ENCODE measurements around the gene RRAS. TPM values are rescaled to one million over a fixed set of nuclear protein-coding genes. Genes with fewer than 3 reads are reported as not detected.
A peak's percentile ranks its signal among the peaks of the same experiment; 100 is the strongest.

The RRAS gene
- 10 to 100 TPM; 12.2 to 14.4 TPM for total RNA-seq

DNA sequence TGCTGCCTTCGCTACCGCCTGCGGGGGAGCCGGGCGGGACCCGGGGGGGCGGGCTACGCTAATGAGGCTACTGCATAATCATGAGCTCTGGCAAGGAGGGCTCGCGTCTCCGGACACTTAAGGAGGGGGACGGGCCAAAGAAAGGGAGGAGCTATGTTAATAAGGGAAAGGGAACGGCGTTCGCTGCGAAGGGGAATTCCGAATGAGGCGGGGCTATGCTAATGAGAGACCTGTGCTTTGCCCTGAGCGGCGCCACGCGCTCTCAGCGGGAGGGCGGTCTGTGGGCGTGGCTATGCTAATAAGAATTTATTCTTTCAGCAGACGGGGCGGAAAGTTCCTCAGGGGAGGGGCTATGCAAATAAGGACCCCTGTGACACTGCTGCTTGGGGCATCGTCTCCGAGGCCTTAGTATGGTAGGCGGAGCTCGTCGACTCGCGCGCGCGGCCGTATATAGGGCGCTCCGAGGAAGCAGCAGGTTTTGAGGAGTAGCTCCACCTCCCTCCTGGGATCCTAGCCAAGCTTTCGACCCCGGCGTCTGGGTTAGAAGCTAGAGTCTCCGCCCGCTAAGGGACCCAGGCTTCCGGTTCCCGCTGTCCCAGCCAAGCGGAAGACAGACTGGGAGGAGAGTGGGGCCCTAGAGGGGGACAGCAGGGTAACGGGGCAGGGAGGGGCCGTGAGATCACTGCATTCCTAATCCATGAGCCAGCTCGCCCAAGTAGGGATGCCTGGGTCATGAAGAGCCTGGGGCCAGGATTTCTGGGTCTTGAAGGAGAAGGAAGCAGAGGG, at the start of gene RRAS:
TSS of gene RRAS (minus strand) at position 31 of the 786 bp plus-strand sequence. CDS start 45 bp downstream, outside the sequence.
- H3K4me3 Mint-ChIP-seq, result peak within 1 kb of the TSS; percentile 99
- H3K9me3 Mint-ChIP-seq, result no peaks in the 10 kb centered on the region
- intact Hi-C loops (cut with micrococcal nuclease), result loop anchor here (1.0 to 2.0 kb wide), 8 partner anchors 24 to 226 kb away; partner anchors contain the start of genes AP2A1, NOSIP, PNKP and PTOV1
- DNase-seq, result peak; percentile 100
- H3K36me3 Mint-ChIP-seq, result peaks cover 8% of the 10 kb centered on the region
- H3K27me3 Mint-ChIP-seq, result no peaks in the 10 kb centered on the region
- H3K4me1 Mint-ChIP-seq (ENCODE audit: low read depth), result peaks cover 50% of the 10 kb centered on the region
- H3K27ac Mint-ChIP-seq, result peak within 1 kb of the TSS; percentile 100
- POLR2A ChIA-PET, result interaction anchor here (0.5 to 3.4 kb wide), 12 partner anchors 25 to 257 kb away, joined by 3 to 48 read pairs (median 6); partner anchors contain the start of genes AP2A1, BCL2L12, FUZ and IL4I1
- CTCF ChIA-PET, result interaction anchor here (0.7 to 1.6 kb wide), 9 partner anchors 24 to 94 kb away, joined by 3 to 7 read pairs (median 5); partner anchors contain the start of genes PRMT1 and PRR12

DNA sequence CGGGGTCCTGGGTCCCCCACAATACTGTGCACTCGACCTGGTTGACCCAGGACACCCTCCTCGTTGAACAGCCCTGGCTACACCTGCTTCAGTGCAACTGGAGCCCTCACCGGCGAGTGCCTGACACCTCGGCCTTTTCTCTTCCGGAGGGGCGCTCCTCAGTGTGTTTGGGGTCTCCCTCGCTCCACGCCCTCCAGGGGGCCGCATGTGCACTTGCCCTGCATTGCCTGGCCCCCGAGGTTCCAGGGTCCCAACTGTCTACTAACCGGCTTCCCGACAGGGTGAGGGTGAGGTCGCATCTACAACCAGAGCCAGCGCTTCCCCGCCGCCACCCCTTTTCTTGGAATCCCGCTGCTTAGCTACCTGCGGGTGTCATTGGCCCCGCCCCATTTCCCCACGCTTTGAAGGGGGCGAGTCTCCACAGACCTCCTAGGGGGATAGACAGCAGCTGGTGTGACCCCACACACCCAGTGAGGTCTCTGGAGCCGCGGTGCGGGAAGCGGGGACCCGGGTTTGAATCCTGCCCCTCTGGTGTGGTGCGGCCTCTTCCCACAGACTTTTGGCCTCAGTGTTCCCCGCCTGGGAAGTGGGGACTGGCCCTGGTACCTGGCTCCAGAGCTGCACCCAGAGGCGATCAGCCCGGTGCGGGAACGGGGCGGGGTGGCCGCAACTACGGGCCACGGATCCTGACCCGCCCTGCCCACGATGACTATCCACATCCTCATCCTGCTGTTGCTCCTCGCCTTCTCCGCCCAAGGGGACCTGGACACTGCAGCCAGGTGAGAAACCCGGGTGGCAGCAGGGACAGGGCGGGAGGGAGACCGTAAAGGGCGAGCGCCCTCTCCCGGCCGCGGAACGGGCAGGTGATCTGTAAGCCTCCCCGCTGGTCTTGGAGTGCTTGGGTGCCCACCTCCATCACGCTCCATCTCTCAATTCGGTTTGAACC, 49.5 kb upstream of the RRAS start, which contains the start of gene ADM5:
TSS of gene ADM5 (plus strand) at position 462 of the 946 bp plus-strand sequence. CDS start at position 706, 244 bp downstream.
- peaks cover 16% of the 10 kb centered on the region for H3K4me1 Mint-ChIP-seq (ENCODE audit: low read depth)
- CTCF ChIA-PET, result interaction anchor here (0.6 to 1.6 kb wide), 3 partner anchors 13 to 888 kb away, joined by 3 read pairs; no protein-coding TSS in a partner anchor
- DNase-seq, result peak; percentile 54
- intact Hi-C loops (cut with micrococcal nuclease), result no loop called here
- H3K27ac Mint-ChIP-seq, result no peak within 1 kb of the TSS
- H3K4me3 Mint-ChIP-seq, result peak within 1 kb of the TSS; percentile 75
- H3K27me3 Mint-ChIP-seq, result peaks cover 15% of the 10 kb centered on the region
- peaks cover 33% of the 10 kb centered on the region for H3K36me3 Mint-ChIP-seq
- H3K9me3 Mint-ChIP-seq, result no peaks in the 10 kb centered on the region
- POLR2A ChIA-PET, result interaction anchor here (2.0 kb wide), 1 partner anchor 12 kb away, joined by 6 read pairs; the partner anchor contains the start of gene PRMT1

DNA sequence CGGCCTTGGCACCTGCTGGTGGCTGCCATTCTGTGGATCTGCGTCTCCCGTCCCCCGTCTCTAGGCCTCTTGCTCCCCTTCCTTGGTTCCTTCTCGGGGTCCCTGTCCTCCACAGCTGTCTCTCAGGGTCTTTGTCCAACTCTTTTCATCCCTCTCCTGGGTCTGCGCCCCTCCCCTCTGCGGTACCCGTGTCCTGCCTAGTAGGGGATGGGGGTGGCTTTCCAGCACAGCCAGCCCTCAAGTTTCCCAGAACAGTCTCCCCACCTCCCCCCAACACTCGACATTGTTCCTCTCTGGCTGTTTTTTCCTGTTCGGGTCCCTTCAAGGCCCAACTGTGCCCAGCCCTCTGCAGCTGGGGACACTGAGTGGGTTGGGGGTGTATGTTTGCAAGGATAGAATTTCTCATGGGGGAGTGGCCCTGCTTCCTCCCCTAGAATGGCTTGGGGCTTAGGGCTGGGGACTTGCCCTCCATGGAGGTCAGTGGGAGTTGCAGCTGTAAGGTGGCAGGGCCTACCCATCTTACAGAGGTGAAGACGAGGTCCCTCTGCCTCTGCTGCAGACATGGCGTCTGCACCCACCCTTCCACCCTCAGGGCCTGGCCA, 48.7 kb upstream of the RRAS start:
- ChIA-PET POLR2A (interaction anchor here (0.5 kb wide), 1 partner anchor 12 kb away, joined by 3 read pairs; no protein-coding TSS in a partner anchor), CTCF (interaction anchor here (0.7 kb wide), 1 partner anchor 16 kb away, joined by 3 read pairs; no protein-coding TSS in a partner anchor)
- H3K9me3 Mint-ChIP-seq, result no peaks in the 10 kb centered on the region
- peaks cover 16% of the 10 kb centered on the region for H3K4me1 Mint-ChIP-seq (ENCODE audit: low read depth)
- H3K27ac Mint-ChIP-seq, result no peak overlapping the region
- peaks cover 15% of the 10 kb centered on the region for H3K27me3 Mint-ChIP-seq
- H3K36me3 Mint-ChIP-seq, result peaks cover 41% of the 10 kb centered on the region
- H3K4me3 Mint-ChIP-seq, result no peak overlapping the region
- no peak for DNase-seq
- intact Hi-C loops (cut with micrococcal nuclease), result no loop called here

- intact Hi-C loops (cut with micrococcal nuclease), result no loop called here
- Mint-ChIP-seq H3K9me3 (no peaks in the 10 kb centered on the region), H3K36me3 (peaks cover 45% of the 10 kb centered on the region), H3K27ac (no peak overlapping the region), H3K4me3 (no peak overlapping the region), H3K4me1 (ENCODE audit: low read depth) (peaks cover 16% of the 10 kb centered on the region), H3K27me3 (peaks cover 15% of the 10 kb centered on the region)
- no peak for DNase-seq
- CTCF ChIA-PET, result interaction anchor here (1.3 kb wide), 1 partner anchor 182 kb away, joined by 3 read pairs; no protein-coding TSS in a partner anchor
- POLR2A ChIA-PET, result interaction anchor here (0.5 to 0.6 kb wide), 2 partner anchors 13 to 30 kb away, joined by 3 read pairs; no protein-coding TSS in a partner anchor
Observed at GRCh38 chr19:49687566-49688316, 47.8 kb upstream of the RRAS start.

GRCh38 chr19:49687150-49687549, 47.2 kb upstream of the RRAS start:
- Mint-ChIP-seq H3K27me3 (peaks cover 11% of the 10 kb centered on the region), H3K4me3 (no peak overlapping the region), H3K36me3 (peaks cover 50% of the 10 kb centered on the region), H3K27ac (no peak overlapping the region), H3K4me1 (ENCODE audit: low read depth) (peaks cover 20% of the 10 kb centered on the region), H3K9me3 (no peaks in the 10 kb centered on the region)
- no peak for DNase-seq
- ChIA-PET POLR2A (interaction anchor here (0.6 kb wide), 1 partner anchor 31 kb away, joined by 3 read pairs; no protein-coding TSS in a partner anchor), CTCF (interaction anchor here (1.3 kb wide), 1 partner anchor 181 kb away, joined by 3 read pairs; no protein-coding TSS in a partner anchor)
- intact Hi-C loops (cut with micrococcal nuclease), result no loop called here

GRCh38 chr19:49686503-49687088, 46.7 kb upstream of the RRAS start:
- H3K36me3 Mint-ChIP-seq, result peaks cover 54% of the 10 kb centered on the region
- intact Hi-C loops (cut with micrococcal nuclease), result no loop called here
- DNase-seq, result no peak
- ChIA-PET POLR2A (no interaction called here), CTCF (interaction anchor here (1.3 kb wide), 1 partner anchor 180 kb away, joined by 3 read pairs; no protein-coding TSS in a partner anchor)
- H3K27ac Mint-ChIP-seq, result no peak overlapping the region
- H3K4me3 Mint-ChIP-seq, result no peak overlapping the region
- no peaks in the 10 kb centered on the region for H3K9me3 Mint-ChIP-seq
- H3K4me1 Mint-ChIP-seq (ENCODE audit: low read depth), result peaks cover 25% of the 10 kb centered on the region
- H3K27me3 Mint-ChIP-seq, result peaks cover 11% of the 10 kb centered on the region

DNA sequence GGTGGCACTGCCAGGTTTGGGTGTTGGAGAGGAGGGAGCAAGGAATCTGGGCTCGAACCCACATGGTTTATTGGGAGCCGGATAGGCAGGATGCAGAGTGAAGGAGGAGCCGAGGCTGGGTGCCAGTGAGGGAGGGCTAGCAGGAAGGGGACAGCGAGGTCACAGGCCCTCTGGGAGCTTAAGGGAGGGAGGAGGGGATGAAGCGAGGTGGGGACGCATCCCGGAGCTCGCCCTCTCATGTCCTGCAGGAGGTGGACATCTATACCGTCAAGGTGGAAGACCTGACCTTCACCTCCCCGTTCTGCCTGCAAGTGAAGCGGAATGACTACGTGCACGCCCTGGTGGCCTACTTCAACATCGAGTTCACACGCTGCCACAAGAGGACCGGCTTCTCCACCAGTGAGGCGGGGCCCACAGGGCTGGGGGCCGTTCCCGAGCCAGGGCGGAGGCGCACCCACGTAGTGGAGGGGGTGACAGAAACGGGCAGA, 45.9 kb upstream of the RRAS start:
- H3K27me3 Mint-ChIP-seq, result peaks cover 7% of the 10 kb centered on the region
- H3K4me1 Mint-ChIP-seq (ENCODE audit: low read depth), result peaks cover 23% of the 10 kb centered on the region
- H3K9me3 Mint-ChIP-seq, result no peaks in the 10 kb centered on the region
- ChIA-PET POLR2A (interaction anchor here (0.5 to 0.7 kb wide), 2 partner anchors 10 to 76 kb away, joined by 3 to 4 read pairs; no protein-coding TSS in a partner anchor), CTCF (interaction anchor here (1.0 to 1.2 kb wide), 2 partner anchors 116 to 179 kb away, joined by 3 to 5 read pairs; no protein-coding TSS in a partner anchor)
- no peak overlapping the region for H3K4me3 Mint-ChIP-seq
- peaks cover 58% of the 10 kb centered on the region for H3K36me3 Mint-ChIP-seq
- intact Hi-C loops (cut with micrococcal nuclease), result no loop called here
- DNase-seq, result no peak
- no peak overlapping the region for H3K27ac Mint-ChIP-seq

DNA sequence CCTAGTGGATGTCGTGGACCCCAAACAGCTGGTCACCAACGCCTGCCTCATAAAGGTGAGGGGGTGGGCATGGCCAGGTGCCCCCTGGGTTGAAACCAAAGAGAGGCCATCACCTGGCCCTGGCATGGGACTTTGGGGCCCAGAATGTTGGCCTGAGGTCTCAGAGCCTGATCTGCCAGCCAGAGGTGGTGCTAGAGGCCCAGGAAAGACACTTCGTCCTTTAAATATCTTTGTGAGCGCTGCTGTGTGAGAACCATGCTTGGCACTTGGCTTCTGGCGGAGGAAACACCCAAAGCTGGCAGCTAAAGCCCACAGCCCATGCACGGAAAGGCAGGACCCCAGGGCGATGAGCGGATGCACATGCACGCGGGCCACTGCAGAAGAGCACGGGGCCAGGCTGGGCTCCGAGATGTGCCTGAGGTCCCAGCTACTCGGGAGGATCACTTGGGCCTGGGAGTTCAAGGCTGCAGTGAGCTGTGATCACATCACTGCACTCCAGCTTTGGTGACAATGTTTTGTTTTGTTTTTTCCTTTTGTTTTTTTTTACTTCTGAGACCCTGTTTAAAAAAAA, 45.1 kb upstream of the RRAS start:
- ChIA-PET CTCF (interaction anchor here (0.6 to 1.6 kb wide), 10 partner anchors 8 to 179 kb away, joined by 3 to 5 read pairs (median 3); no protein-coding TSS in a partner anchor), POLR2A (interaction anchor here (0.5 to 1.0 kb wide), 3 partner anchors 11 to 75 kb away, joined by 3 to 4 read pairs (median 3); no protein-coding TSS in a partner anchor)
- no peak overlapping the region for H3K4me3 Mint-ChIP-seq
- peaks cover 54% of the 10 kb centered on the region for H3K36me3 Mint-ChIP-seq
- H3K27me3 Mint-ChIP-seq, result no peaks in the 10 kb centered on the region
- no peaks in the 10 kb centered on the region for H3K9me3 Mint-ChIP-seq
- intact Hi-C loops (cut with micrococcal nuclease), result no loop called here
- no peak overlapping the region for H3K27ac Mint-ChIP-seq
- DNase-seq, result no peak
- H3K4me1 Mint-ChIP-seq (ENCODE audit: low read depth), result peaks cover 23% of the 10 kb centered on the region

DNA sequence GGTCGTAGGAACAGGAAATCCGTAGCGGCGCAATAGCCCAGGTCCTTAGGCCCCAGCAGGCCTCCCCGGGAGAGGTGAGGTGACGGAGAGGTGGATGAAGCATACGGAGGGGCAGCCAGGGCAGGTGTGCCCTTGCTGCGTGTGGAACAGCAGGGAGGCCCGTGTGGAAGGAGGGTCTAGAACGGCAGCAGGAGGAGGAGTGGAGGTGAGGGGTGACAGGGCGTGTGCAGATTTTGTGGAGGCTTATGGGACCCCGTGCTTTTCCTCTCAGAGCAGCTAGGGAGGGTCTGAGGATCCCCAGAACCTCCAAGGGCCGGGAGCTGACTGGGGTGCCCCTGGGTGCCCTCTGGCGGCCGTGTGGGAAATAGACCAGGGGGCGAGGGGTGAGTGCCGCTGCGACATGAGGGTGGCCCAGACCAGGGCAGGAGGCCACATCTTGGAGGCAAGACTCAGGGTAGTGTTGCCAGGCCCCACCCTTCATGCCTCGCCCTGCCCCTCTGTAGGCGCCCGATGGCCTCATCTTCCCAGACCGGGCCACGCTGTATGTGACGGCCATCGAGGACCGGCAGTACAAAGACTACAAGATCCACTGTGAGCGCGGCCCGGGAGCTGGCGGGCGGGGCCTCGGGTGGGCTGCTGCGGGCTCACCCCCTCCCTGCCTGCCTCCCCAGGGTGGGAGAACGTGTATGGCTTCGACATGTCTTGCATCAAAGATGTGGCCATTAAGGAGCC, 44.5 kb upstream of the RRAS start:
- intact Hi-C loops (cut with micrococcal nuclease), result no loop called here
- ChIA-PET CTCF (interaction anchor here (0.6 to 1.6 kb wide), 10 partner anchors 9 to 178 kb away, joined by 3 to 5 read pairs (median 3); no protein-coding TSS in a partner anchor), POLR2A (interaction anchor here (1.0 kb wide), 1 partner anchor 25 kb away, joined by 3 read pairs; no protein-coding TSS in a partner anchor)
- Mint-ChIP-seq H3K36me3 (peaks cover 54% of the 10 kb centered on the region), H3K27me3 (no peaks in the 10 kb centered on the region), H3K4me3 (no peak overlapping the region), H3K4me1 (ENCODE audit: low read depth) (peaks cover 26% of the 10 kb centered on the region), H3K27ac (no peak overlapping the region), H3K9me3 (no peaks in the 10 kb centered on the region)
- peak; percentile 39 for DNase-seq

Data from activated CD4-positive, alpha-beta memory T cell treated with anti-CD3 and anti-CD28 coated beads for 36 hours (primary cell).